GM12864 (cell line): ENCODE data around the gene SLK.

Experiments
- DNase-seq: peaks from one replicate; pipeline ENCODE4 v3.0.0-alpha.2; 2011; ENCODE audit warnings: low read depth
- H3K4me3 ChIP-seq: 2 replicates; pipeline ENCODE4 v1.5.1; 2011; ENCODE audit warnings: mild to moderate bottlenecking, low read depth, low read length, control low read depth
- CTCF ChIP-seq: IDR thresholded peaks from 2 replicates; pipeline ENCODE4 v1.5.1; 2011; ENCODE audit warnings: low read depth, mild to moderate bottlenecking, moderate library complexity, low read length, control low read depth, inconsistent platforms; ENCODE audit errors: missing control alignments

SLK gene

GRCh38 chr10:103939522-103939921 lies 27.4 kb upstream of the SLK start:
- no peak for TF ChIP-seq CTCF

DNA sequence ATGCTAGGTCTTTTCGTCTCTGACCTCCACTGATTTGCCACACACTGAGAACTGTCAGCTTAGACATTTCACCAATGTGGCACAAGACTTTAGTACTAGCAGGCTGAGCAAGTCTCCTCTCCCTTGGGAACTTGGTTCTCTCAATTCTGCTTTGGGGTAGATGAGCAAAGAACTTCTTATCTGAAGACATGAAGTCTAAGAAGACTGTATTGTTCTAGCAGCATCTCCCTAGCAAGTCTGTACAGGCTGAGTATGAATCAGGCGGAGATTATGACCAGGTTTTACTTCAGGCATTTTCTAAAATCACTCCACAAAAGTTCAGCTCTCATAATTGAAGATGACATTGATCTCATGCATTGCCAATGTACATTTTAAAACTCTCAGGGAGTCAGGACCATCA lies 25.1 kb upstream of the SLK start:
- no peak for TF ChIP-seq CTCF
- no peak overlapping the region for H3K4me3 ChIP-seq
- no peak for DNase-seq

More at GRCh38 chr10:103939522-103939921, 27.4 kb upstream of the SLK start:
- no peak overlapping the region for H3K4me3 ChIP-seq
- no peak for DNase-seq

DNA sequence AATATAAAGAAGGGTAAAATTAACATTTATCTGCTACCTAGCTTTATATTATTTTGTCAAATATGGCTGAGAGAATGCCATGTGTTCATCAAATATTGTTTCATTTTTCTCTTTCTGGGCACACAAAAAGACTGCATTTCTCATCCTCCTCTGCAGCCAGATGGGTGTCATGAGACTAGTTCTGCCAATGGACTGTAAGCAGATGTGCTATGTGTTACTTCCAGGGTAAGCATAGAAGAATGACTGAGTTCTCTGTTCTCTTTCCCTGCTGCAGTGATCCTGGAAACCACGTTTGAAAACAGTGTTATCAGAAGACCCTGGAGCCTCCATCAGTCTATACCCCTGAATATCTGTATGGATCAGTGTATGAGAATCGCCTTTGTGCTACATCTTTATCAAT lies 24.1 kb upstream of the SLK start:
- no peak for DNase-seq
- no peak overlapping the region for H3K4me3 ChIP-seq
- TF ChIP-seq CTCF: no peak

DNA sequence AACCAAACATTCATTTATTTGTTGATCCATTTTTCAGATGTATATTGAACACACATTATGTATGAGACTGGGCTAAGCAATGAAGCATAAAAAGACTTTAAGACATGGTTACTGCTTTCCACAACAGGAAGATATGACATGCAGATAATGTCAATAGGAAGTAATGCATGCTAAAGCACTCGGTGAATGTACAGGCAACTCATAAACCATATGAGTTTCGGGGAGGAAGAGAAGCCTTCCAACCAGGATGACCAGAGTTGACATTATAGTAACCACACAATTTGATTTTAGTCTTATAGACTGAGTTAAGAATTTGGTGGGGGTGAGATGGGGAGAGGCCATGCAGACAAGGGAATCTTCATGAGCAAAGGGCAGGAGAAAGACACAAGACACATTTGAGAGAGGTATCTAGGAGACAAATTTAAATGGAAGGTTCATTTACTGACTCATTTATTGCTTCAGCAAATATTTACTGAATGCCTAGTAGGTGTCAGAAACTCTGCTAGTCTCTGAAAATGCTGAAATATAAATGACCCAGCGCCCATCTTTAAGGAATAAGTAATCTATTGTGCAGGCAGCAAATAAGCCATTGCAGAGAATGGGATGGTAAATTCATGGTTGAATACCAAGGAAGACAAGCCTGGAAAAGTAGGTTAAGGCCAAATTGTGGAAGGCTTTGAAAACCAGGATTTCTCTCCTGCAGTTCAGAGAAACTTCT lies 19.0 kb upstream of the SLK start:
- H3K4me3 ChIP-seq: no peak overlapping the region
- DNase-seq: no peak
- TF ChIP-seq CTCF: no peak

- H3K4me3 ChIP-seq: no peak overlapping the region
- TF ChIP-seq CTCF: no peak
- DNase-seq: no peak
These were observed 17.2 kb upstream of the SLK start for GRCh38 chr10:103949728-103950127.

- TF ChIP-seq CTCF: no peak
- no peak overlapping the region for H3K4me3 ChIP-seq
- no peak for DNase-seq
These were observed 15.8 kb upstream of the SLK start for GRCh38 chr10:103951183-103951582.

DNA sequence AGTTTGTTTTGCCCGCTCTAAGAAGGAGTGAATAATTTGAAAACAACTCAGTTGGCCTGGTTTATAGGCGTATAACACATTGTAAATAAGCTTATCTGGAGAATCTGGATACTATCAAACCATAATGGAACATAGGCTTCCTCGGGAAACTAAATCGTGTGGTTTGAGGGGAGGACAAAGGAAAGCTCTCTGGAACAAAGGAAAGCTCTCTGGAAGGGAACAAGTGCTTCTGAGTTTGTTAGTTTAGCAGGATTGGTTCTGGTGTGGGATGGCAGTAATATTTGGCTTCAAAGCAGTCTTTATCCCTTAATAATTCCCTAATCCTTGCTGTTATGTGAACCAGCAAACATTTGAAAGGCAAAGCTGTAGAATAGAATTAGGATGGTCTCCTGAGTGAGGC lies 15.0 kb upstream of the SLK start:
- no peak overlapping the region for H3K4me3 ChIP-seq
- no peak for DNase-seq
- TF ChIP-seq CTCF: no peak
